ENCODE data around the gene FRMD4A.

GRCh38 chr10:14253711-14254110, 77.0 kb downstream of the FRMD4A start:
- TF ChIP-seq EZH2phosphoT487 (conservative IDR thresholded peaks at IDR 0.05; ENCODE audit: low read length) (no peak), CTCF (IDR thresholded peaks at IDR 0.05; ENCODE audit: insufficient read depth, low read length, poor library complexity, severe bottlenecking) (no peak)

Data from SU-DHL-6 (cell line).